ENCODE measurements around the gene ULK3. TPM values are rescaled to one million over a fixed set of nuclear protein-coding genes. Genes with fewer than 3 reads are reported as not detected.

Gene ULK3
- total and polyA plus RNA-seq, 2 donors (not counting 3 experiments of a cell fraction or from before 2014, with no cell fraction given), result 36.0 to 48.6 TPM

DNA sequence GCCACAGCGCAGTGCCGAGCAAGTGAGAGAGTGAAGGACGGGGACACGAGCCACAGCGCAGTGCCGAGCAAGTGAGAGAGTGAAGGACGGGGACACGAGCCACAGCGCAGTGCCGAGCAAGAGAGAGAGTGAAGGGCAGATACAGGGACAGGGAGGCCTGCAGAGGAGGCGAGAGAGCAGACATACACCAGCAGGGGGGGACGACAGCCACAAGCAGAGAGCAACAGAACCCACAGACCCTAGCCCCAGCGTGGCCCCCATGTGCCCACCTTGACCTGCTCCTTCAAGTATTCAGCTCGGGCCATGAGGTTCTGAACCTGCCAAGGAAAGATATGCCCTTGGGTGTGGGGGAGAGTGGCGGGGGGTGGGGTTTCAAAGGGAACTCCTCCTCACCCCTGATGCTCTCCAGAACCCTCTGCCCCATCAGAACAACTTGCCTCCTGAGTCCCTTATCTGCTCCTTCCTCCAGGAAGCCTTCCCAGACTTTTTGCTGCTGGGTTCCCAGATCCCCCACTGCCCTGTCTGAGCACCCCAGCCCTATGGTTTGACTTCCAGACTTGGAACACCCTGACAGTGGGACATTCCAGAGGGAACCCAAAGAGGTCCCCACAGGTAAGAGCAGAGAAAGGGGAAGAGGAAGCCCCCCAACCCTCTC lies 5.3 kb downstream of the ULK3 start:
- intact Hi-C loops (cut with micrococcal nuclease) (no loop called here), dilution Hi-C loops (cut with MboI; ENCODE audit: extremely low pct_ligation_motif_present, low sequenced_read_pairs) (no loop called here)
- peaks cover 0 to 8% of the 10 kb centered on the region in 2 experiments for H3K36me3 ChIP-seq (ENCODE audit: control insufficient read depth in 2 of 2, extremely low read depth in 1 of 2, insufficient read depth in 2 of 2, low read length in 2 of 2)
- no peaks in the 10 kb centered on the region for H3K9me3 ChIP-seq (replicated peaks; ENCODE audit: control insufficient read depth, insufficient read depth, low read length)
- H3K9me1 ChIP-seq (replicated peaks; ENCODE audit: control insufficient read depth, extremely low read depth, insufficient read depth, low read length), result no peaks in the 10 kb centered on the region
- no peaks in the 10 kb centered on the region for H3K27me3 ChIP-seq (ENCODE audit: control insufficient read depth in 2 of 2, insufficient read depth in 2 of 2, low read length in 2 of 2)
- TF ChIP-seq JUN (IDR thresholded peaks at IDR 0.05; ENCODE audit: borderline replicate concordance, insufficient read depth, insufficient read length, low read depth) (no peak), EZH2 (IDR thresholded peaks at IDR 0.05; ENCODE audit: borderline replicate concordance, low read depth, low read length, severe bottlenecking) (no peak), POLR2A (IDR thresholded peaks at IDR 0.05; ENCODE audit: low read depth, low read length) (no peak), POLR2AphosphoS5 (IDR thresholded peaks at IDR 0.05; ENCODE audit: insufficient read depth, low read depth, low read length) (no peak)
- TF ChIP-seq, protein P1, sequence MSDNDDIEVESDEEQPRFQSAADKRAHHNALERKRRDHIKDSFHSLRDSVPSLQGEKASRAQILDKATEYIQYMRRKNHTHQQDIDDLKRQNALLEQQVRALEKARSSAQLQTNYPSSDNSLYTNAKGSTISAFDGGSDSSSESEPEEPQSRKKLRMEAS (IDR thresholded peaks at IDR 0.05; ENCODE audit: insufficient read depth, insufficient read length), result no peak
- CTCF ChIA-PET, result interaction anchor here (0.6 to 2.2 kb wide), 4 partner anchors 25 to 67 kb away, joined by 3 to 13 read pairs (median 4); partner anchors contain the start of gene LMAN1L
- no peak overlapping the region for H3K27ac ChIP-seq (ENCODE audit: insufficient read depth, low read depth, low read length)
- H4K20me1 ChIP-seq (replicated peaks; ENCODE audit: control insufficient read depth, extremely low read depth, insufficient read depth, low read length), result no peaks in the 10 kb centered on the region
- no TSS peak for BruUV-seq (replicated peaks)
- no peak overlapping the region for H3K4me2 ChIP-seq (ENCODE audit: insufficient read depth, low read length)
- H3K4me1 ChIP-seq (ENCODE audit: control insufficient read depth, extremely low read depth, insufficient read depth, low read length), result peaks cover 3% of the 10 kb centered on the region
- H3K79me2 ChIP-seq (ENCODE audit: control insufficient read depth, insufficient read depth, low read length), result peaks cover 2% of the 10 kb centered on the region
- POLR2A ChIA-PET, result no interaction called here
- FAIRE-seq, result no peak
- DNase-seq (ENCODE audit: low read depth, low spot score), result no peak
- no peak overlapping the region for H3K4me3 ChIP-seq (replicated peaks in 1 of 3; ENCODE audit: insufficient read depth in 1 of 3, low read depth in 1 of 3, low read length in 3 of 3)
- H3K9ac ChIP-seq (replicated peaks; ENCODE audit: extremely low read depth, insufficient read depth, low read length), result no peak overlapping the region
- H2AFZ ChIP-seq (ENCODE audit: low read depth, low read length), result no peak overlapping the region

DNA sequence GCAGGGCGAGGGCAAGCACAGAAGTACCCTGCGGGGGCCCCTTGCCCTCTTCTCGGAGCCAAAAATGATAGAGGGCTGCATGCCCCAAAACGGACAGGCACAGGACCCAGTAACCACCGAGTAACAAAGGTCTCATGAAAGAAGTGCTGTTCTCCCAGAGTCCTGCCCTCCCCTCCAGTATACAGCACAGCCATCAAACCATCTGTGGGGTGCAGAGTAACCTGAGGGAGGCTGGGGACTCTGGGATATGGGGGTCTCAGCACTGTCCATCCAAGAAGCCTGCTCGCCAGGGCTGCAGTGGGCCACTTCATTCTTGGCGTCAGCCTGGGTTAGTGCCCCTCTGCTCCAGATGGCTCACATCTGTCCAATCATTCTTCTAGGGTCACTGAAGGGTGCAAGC lies 6.1 kb downstream of the ULK3 start:
- H4K20me1 ChIP-seq (replicated peaks; ENCODE audit: control insufficient read depth, extremely low read depth, insufficient read depth, low read length), result no peaks in the 10 kb centered on the region
- dilution Hi-C loops (cut with MboI; ENCODE audit: extremely low pct_ligation_motif_present, low sequenced_read_pairs), result no loop called here
- no peak overlapping the region for H2AFZ ChIP-seq (ENCODE audit: low read depth, low read length)
- intact Hi-C loops (cut with micrococcal nuclease), result no loop called here
- H3K4me1 ChIP-seq (ENCODE audit: control insufficient read depth, extremely low read depth, insufficient read depth, low read length), result no peaks in the 10 kb centered on the region
- no peak for TF ChIP-seq POLR2AphosphoS5 (IDR thresholded peaks at IDR 0.05; ENCODE audit: insufficient read depth, low read depth, low read length)
- no peak for TF ChIP-seq GATA2 (IDR thresholded peaks at IDR 0.05; ENCODE audit: insufficient read depth, insufficient read length, low read depth, low read length)
- TF ChIP-seq, protein P1 (IDR thresholded peaks at IDR 0.05; ENCODE audit: insufficient read depth, insufficient read length), result no peak
- TF ChIP-seq FOS (IDR thresholded peaks at IDR 0.05; ENCODE audit: borderline replicate concordance, insufficient read depth, low read length), result no peak
- TF ChIP-seq POLR2A (IDR thresholded peaks at IDR 0.05; ENCODE audit: low read depth, low read length), result no peak
- TF ChIP-seq MYC (IDR thresholded peaks at IDR 0.05; ENCODE audit: low read depth, low read length), result no peak
- no peak for TF ChIP-seq EZH2 (IDR thresholded peaks at IDR 0.05; ENCODE audit: borderline replicate concordance, low read depth, low read length, severe bottlenecking)
- TF ChIP-seq, protein P2, sequence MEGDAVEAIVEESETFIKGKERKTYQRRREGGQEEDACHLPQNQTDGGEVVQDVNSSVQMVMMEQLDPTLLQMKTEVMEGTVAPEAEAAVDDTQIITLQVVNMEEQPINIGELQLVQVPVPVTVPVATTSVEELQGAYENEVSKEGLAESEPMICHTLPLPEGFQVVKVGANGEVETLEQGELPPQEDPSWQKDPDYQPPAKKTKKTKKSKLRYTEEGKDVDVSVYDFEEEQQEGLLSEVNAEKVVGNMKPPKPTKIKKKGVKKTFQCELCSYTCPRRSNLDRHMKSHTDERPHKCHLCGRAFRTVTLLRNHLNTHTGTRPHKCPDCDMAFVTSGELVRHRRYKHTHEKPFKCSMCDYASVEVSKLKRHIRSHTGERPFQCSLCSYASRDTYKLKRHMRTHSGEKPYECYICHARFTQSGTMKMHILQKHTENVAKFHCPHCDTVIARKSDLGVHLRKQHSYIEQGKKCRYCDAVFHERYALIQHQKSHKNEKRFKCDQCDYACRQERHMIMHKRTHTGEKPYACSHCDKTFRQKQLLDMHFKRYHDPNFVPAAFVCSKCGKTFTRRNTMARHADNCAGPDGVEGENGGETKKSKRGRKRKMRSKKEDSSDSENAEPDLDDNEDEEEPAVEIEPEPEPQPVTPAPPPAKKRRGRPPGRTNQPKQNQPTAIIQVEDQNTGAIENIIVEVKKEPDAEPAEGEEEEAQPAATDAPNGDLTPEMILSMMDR (IDR thresholded peaks at IDR 0.05; ENCODE audit: extremely low read depth in 1 of 2, insufficient read depth in 1 of 2, low read depth in 1 of 2, low read length in 2 of 2), result no peak
- TF ChIP-seq JUN (IDR thresholded peaks at IDR 0.05; ENCODE audit: borderline replicate concordance, insufficient read depth, insufficient read length, low read depth), result no peak
- no TSS peak for BruUV-seq (replicated peaks)
- ChIA-PET POLR2A (no interaction called here), CTCF (interaction anchor here (0.8 to 2.2 kb wide), 8 partner anchors 10 to 66 kb away, joined by 3 to 28 read pairs (median 6); partner anchors contain the start of genes CPLX3, CSK and LMAN1L)
- H3K4me2 ChIP-seq (ENCODE audit: insufficient read depth, low read length), result no peak overlapping the region
- H3K9ac ChIP-seq (replicated peaks; ENCODE audit: extremely low read depth, insufficient read depth, low read length), result no peak overlapping the region
- H3K79me2 ChIP-seq (ENCODE audit: control insufficient read depth, insufficient read depth, low read length), result no peaks in the 10 kb centered on the region
- DNase-seq (ENCODE audit: low read depth, low spot score) (no peak), FAIRE-seq (no peak)
- H3K36me3 ChIP-seq (ENCODE audit: control insufficient read depth in 2 of 2, extremely low read depth in 1 of 2, insufficient read depth in 2 of 2, low read length in 2 of 2), result peaks cover 0 to 8% of the 10 kb centered on the region in 2 experiments
- H3K27ac ChIP-seq (ENCODE audit: insufficient read depth, low read depth, low read length), result no peak overlapping the region
- no peak overlapping the region for H3K4me3 ChIP-seq (replicated peaks in 1 of 3; ENCODE audit: insufficient read depth in 1 of 3, low read depth in 1 of 3, low read length in 3 of 3)
- no peaks in the 10 kb centered on the region for H3K9me1 ChIP-seq (replicated peaks; ENCODE audit: control insufficient read depth, extremely low read depth, insufficient read depth, low read length)
- H3K9me3 ChIP-seq (replicated peaks; ENCODE audit: control insufficient read depth, insufficient read depth, low read length), result no peaks in the 10 kb centered on the region
- H3K27me3 ChIP-seq (ENCODE audit: control insufficient read depth in 2 of 2, insufficient read depth in 2 of 2, low read length in 2 of 2), result no peaks in the 10 kb centered on the region

All from endothelial cell of umbilical vein (primary cell).